AG08395 (cell line): Measurements from ENCODE around the gene ABCC10.
"Not testable (repeated sequence)": the region's sequence is repeated elsewhere in the genome, so short reads cannot be mapped to it uniquely, and the experiment has no call there.

ENCODE experiments used
- DNase-seq: peaks from one replicate; pipeline ENCODE4 v3.0.0; 2012; ENCODE audit warnings: mixed read lengths, low spot score

The ABCC10 gene

GRCh38 chr6:43427406-43428111 lies at the start of gene ABCC10:
Gene ABCC10, plus strand, starts transcription at chr6:43427541. Its CDS starts 438 bp downstream, at chr6:43427979.
- DNase-seq: peak; percentile 98

GRCh38 chr6:43377710-43378229 lies 49.6 kb upstream of the ABCC10 start:
- no peak for DNase-seq

GRCh38 chr6:43378631-43379030 lies 48.7 kb upstream of the ABCC10 start:
- DNase-seq: no peak

- not testable (repeated sequence) for DNase-seq
Measured at GRCh38 chr6:43380858-43381257, 46.5 kb upstream of the ABCC10 start.

GRCh38 chr6:43383021-43383667 lies 44.2 kb upstream of the ABCC10 start:
- peak; percentile 58 for DNase-seq

- DNase-seq: no peak
Measured at GRCh38 chr6:43386492-43386891, 40.8 kb upstream of the ABCC10 start.

GRCh38 chr6:43389730-43390295 lies 37.5 kb upstream of the ABCC10 start:
- DNase-seq: no peak

- not testable (repeated sequence) for DNase-seq
Measured at GRCh38 chr6:43390753-43391439, 36.4 kb upstream of the ABCC10 start.

- no peak for DNase-seq
Measured at GRCh38 chr6:43391440-43392031, 35.8 kb upstream of the ABCC10 start.

- not testable (repeated sequence) for DNase-seq
Measured at GRCh38 chr6:43393133-43393532, 34.2 kb upstream of the ABCC10 start.

GRCh38 chr6:43393602-43394001 lies 33.7 kb upstream of the ABCC10 start:
- no peak for DNase-seq

- DNase-seq: no peak
Measured at GRCh38 chr6:43394982-43395381, 32.4 kb upstream of the ABCC10 start.

- DNase-seq: no peak
Measured at GRCh38 chr6:43395776-43396175, 31.6 kb upstream of the ABCC10 start.

GRCh38 chr6:43396408-43397149 lies 30.8 kb upstream of the ABCC10 start:
- no peak for DNase-seq

- no peak for DNase-seq
Measured at GRCh38 chr6:43399932-43400487, 27.3 kb upstream of the ABCC10 start.

- DNase-seq: no peak
Measured at GRCh38 chr6:43401730-43402129, 25.6 kb upstream of the ABCC10 start.

- DNase-seq: no peak
Measured at GRCh38 chr6:43402820-43403219, 24.5 kb upstream of the ABCC10 start.

- peak; percentile 16 for DNase-seq
Measured at GRCh38 chr6:43405354-43405753, 22.0 kb upstream of the ABCC10 start.

GRCh38 chr6:43407296-43407695 lies 20.0 kb upstream of the ABCC10 start:
- DNase-seq: no peak

- DNase-seq: no peak
Measured at GRCh38 chr6:43408259-43408658, 19.1 kb upstream of the ABCC10 start.

- DNase-seq: not testable (repeated sequence)
Measured at GRCh38 chr6:43410776-43411175, 16.6 kb upstream of the ABCC10 start.
